Activated T-cell treated with anti-CD3 and anti-CD28 coated beads for 4 hours (primary cell): ENCODE results near the gene VPS18.

Experiments used
- DNase-seq: peaks from one replicate; pipeline ENCODE4 v3.0.0-alpha.2; 2020

Gene VPS18

DNA sequence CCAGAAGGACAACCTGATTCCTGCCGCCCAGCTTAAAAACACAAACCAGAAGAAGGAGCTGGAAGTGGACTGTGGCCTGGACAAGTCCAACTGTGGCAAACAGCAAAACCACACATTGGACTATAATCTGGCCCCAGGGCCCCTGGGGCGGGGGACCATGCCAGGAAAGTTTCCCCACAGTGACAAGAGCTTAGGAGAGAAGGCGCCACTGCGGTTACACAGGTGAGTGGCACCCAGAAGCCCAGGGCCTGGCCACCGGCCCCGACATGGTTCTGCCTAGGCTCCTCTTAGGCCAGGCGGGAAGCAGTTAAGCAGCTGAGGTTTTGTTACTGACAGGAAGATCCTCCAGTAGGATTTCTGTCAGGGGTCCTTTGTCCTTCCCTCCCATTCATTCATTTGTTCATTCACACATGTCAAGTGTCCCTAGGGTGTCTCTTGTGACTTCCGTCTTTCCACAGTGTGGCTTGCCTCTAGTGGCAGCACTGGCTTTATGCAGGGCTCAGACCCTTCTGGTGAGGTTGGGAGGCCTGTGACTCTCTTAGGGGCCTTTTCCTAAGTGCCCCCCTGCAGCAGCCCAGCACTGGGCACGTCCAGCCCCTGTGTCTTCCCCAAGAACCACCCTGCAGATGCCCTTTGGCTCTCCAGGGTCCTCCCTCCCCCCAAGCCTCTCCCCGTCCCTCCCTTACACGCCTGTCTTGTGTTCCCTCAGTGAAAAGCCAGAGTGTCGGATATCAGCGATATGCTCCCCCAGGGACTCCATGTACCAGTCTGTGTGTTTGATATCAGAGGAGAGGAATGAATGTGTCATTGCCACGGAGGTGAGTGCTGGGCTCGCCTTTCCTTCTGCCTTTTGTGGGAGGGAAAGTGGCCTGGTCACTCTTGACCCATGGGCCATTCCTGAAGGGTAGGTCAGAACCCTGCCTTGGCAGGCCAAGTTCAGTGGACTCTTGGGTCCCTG is 42.7 kb downstream of the VPS18 start:
- DNase-seq, result no peak

GRCh38 chr15:40937762-40938535 is 43.7 kb downstream of the VPS18 start:
- DNase-seq, result no peak

DNA sequence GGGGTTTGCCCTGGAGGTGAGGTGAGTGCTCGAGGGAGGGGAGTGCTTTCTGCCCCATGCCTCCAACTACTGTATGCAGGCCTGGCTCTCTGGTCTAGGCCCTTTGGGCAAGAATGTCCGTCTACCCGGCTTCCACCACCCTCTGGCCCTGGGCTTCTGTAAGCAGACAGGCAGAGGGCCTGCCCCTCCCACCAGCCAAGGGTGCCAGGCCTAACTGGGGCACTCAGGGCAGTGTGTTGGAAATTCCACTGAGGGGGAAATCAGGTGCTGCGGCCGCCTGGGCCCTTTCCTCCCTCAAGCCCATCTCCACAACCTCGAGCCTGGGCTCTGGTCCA is 44.3 kb downstream of the VPS18 start:
- DNase-seq, result no peak

- no peak for DNase-seq
Observed at GRCh38 chr15:40940296-40940801, 46.1 kb downstream of the VPS18 start.

GRCh38 chr15:40941068-40941527 is 46.8 kb downstream of the VPS18 start:
- DNase-seq, result no peak

DNA sequence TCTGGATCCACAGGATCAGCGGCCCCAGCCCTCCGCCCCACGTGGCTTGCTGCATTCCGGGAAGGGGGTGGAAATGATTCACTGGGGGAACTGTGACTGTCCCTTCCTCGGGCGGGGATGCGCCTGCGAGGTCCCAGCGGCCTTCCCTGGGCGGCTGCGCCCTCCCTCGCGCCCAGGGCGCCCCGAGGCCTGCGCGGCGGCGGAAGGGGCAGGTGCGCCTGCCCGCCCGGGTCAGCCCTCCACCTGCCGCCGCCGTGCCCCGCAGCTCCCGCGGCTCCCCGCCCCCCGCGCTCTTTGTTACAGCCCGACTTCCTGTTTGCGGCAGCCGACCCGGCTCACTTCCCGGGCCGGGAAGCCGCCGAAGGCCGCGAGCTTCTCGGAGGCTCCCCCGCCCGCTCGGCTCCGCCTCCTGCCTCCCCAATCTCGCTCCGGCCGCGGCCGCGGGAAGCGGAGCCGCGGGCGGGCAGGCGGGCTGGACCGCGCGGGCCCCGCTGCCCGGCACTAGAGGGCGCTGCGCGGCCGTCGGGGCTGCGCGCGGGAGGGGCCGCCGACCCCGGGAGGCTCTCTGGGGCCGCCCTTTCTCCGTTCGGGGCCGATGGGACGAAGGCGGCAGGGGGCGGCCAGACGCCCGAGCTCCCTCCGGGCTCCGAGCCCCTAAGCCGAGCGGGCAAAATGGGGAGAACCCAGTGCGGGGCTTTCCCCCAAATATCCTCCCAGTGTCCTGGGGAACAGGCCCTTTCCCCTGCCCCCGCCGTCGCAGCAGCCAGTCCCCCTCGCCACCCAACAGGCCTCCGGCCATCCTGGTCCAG is 47.5 kb downstream of the VPS18 start:
- DNase-seq, result peak; percentile 43

DNA sequence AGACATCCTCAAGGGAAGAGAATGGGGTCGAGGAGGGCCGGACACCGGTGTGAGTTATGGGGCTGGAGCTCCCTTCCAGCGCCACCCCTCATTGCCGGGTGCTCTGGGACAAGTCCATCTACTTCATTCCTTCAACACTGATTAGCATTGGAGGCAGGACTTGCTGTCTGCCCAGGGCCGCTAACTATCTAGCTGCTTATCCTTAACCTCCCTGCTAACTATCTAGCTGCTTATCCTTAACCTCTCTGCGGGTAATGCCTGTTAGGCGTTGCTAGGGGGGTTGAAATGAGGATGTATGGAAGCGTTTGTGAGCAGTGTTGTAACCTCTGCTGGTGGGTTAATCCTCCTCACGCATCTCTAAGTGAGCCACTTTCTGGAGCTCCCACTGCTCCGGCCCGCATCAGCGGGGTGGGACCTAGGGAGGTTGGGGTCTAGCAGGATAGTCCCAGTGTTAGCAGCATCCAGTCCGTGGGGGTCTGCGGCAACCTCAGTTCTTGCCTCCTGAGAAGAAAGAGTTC is 48.1 kb downstream of the VPS18 start:
- DNase-seq, result no peak

- DNase-seq, result no peak
Observed at GRCh38 chr15:40942878-40943277, 48.6 kb downstream of the VPS18 start.

DNA sequence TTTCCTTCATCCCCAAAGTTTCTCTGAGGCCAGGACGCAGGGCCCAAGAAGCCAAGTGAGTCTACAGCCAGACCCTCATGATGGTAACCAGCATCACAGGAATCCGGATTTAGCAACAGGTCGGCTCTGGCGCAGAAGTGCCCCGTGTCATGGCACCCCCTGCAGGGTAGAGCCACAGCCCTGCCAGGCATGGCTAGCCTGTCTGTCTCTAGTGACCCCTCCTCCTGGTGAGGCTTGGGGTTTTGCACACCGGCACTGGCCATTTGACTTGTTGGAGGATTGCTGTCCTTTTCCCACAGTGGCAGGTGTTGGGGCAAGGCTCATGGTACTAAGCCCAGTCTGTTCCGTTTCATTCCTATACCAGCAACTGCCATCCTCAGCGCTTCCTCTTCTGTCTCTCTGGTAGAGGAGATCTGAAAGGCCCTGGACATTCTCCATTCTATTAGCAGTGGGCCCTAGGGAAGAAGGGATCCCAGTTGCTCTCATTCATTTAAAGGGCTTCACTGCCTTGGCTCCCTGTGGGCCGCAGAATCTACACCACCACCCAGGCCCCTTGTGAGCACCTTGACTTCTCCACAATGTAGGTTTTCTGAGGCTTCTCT is 49.6 kb downstream of the VPS18 start:
- DNase-seq, result no peak

- DNase-seq, result no peak
Observed at GRCh38 chr15:40944510-40945296, 50.5 kb downstream of the VPS18 start.

- no peak for DNase-seq
Observed at GRCh38 chr15:40948706-40949473, 54.6 kb downstream of the VPS18 start.

- DNase-seq, result no peak
Observed at GRCh38 chr15:40949756-40950207, 55.5 kb downstream of the VPS18 start.

- DNase-seq, result no peak
Observed at GRCh38 chr15:40951764-40952163, 57.5 kb downstream of the VPS18 start.

- no peak for DNase-seq
Observed at GRCh38 chr15:40952301-40952900, 58.2 kb downstream of the VPS18 start.

DNA sequence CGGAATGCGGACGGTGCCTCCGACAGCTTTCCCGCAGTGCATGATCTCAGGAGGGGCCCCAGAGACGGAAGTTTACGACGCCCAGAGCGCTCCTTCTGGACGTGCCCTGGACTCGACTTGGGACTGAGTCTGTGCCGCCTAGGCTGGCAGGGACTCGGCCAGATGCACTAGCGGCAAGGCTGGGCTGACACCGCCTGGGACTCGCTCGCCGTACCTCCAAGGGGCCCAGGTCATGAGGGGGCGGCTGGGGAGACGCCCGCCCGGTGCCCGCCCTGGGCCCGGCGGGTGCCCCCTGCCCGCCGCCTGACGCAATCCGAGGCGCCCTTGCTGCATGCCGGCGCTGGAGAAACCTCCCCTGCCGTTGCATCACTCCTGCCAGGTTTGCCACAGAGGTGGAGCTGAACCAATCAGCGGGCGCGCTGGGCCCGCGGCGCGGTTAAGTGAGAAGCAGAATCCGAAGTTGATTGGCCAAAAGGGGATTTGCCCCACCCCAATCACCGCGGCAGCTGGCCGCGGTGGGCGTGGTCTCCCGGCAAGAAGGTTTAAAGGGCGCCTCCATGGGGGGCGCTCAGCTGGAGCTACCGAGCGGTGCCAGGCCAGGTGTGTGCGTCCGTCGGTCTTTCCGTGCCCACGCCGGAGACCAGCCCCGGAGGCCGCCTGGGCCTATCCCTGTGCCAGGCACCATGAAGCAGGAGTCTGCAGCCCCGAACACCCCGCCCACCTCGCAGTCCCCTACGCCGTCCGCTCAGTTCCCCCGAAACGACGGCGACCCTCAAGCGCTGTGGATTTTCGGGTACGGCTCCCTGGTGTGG is 58.9 kb downstream of the VPS18 start, which contains the start of gene CHAC1:
Gene CHAC1 (plus strand): TSS at position 571 of the 812 bp plus-strand sequence. CDS start 113 bp downstream, at position 684.
- peak; percentile 94 for DNase-seq
